ENCODE data around the gene ELF2. TPM values are rescaled to one million over a fixed set of nuclear protein-coding genes. Genes with fewer than 3 reads are reported as not detected.
"Not testable (repeated sequence)": the region's sequence is repeated elsewhere in the genome, so short reads cannot be mapped to it uniquely, and the experiment has no call there.

ELF2 gene
- total RNA-seq, 1 donor from 2014 or later: 59.7 TPM

GRCh38 chr4:139188648-139189416 is 11.8 kb upstream of the ELF2 start:
- DNase-seq (ENCODE audit: low spot score): no peak

GRCh38 chr4:139184129-139184528 is 7.1 kb upstream of the ELF2 start:
- DNase-seq (ENCODE audit: low spot score): no peak

- peak; percentile 97 for DNase-seq (ENCODE audit: low spot score)
These were observed 1.0 kb upstream of the ELF2 start for GRCh38 chr4:139177869-139178619.

GRCh38 chr4:139176302-139177048 is 543 bp downstream of the ELF2 start:
- peak; percentile 84 for DNase-seq (ENCODE audit: low spot score)

GRCh38 chr4:139175646-139176301 is 1.2 kb downstream of the ELF2 start:
- DNase-seq (ENCODE audit: low spot score): no peak

- no peak for DNase-seq (ENCODE audit: low spot score)
These were observed 4.9 kb downstream of the ELF2 start for GRCh38 chr4:139171876-139172691.

GRCh38 chr4:139170932-139171331 is 6.1 kb downstream of the ELF2 start:
- DNase-seq (ENCODE audit: low spot score): no peak

- DNase-seq (ENCODE audit: low spot score): no peak
These were observed 9.1 kb downstream of the ELF2 start for GRCh38 chr4:139167774-139168444.

- DNase-seq (ENCODE audit: low spot score): no peak
These were observed 12.3 kb downstream of the ELF2 start for GRCh38 chr4:139164731-139165130.

- DNase-seq (ENCODE audit: low spot score): no peak
These were observed 13.2 kb downstream of the ELF2 start for GRCh38 chr4:139163806-139164206.

GRCh38 chr4:139157977-139158376 is 19.0 kb downstream of the ELF2 start:
- DNase-seq (ENCODE audit: low spot score): not testable (repeated sequence)

GRCh38 chr4:139154952-139155557 is 22.0 kb downstream of the ELF2 start:
- DNase-seq (ENCODE audit: low spot score): no peak

- DNase-seq (ENCODE audit: low spot score): no peak
These were observed 22.5 kb downstream of the ELF2 start for GRCh38 chr4:139154538-139154937.

- DNase-seq (ENCODE audit: low spot score): no peak
These were observed 22.9 kb downstream of the ELF2 start for GRCh38 chr4:139154134-139154421.

GRCh38 chr4:139153411-139154133 is 23.4 kb downstream of the ELF2 start:
- no peak for DNase-seq (ENCODE audit: low spot score)

GRCh38 chr4:139152249-139152648 is 24.8 kb downstream of the ELF2 start:
- DNase-seq (ENCODE audit: low spot score): no peak

GRCh38 chr4:139146926-139147629 is 29.9 kb downstream of the ELF2 start:
- DNase-seq (ENCODE audit: low spot score): no peak

- DNase-seq (ENCODE audit: low spot score): no peak
These were observed 31.5 kb downstream of the ELF2 start for GRCh38 chr4:139145552-139145932.

Measured in ureter (tissue), 1 donor.